Hematopoietic multipotent progenitor cell treated with erythropoietin and hydrocortisone succinate and interleukin-3 and kit ligand, for 4 days (in vitro differentiated cells): Measurements from ENCODE around the gene CNTNAP2.
"Not testable (repeated sequence)": the region's sequence is repeated elsewhere in the genome, so short reads cannot be mapped to it uniquely, and the experiment has no call there.

Source experiments
- DNase-seq: peaks from one replicate; pipeline ENCODE4 v3.0.0-alpha.2; 2015

The CNTNAP2 gene

DNA sequence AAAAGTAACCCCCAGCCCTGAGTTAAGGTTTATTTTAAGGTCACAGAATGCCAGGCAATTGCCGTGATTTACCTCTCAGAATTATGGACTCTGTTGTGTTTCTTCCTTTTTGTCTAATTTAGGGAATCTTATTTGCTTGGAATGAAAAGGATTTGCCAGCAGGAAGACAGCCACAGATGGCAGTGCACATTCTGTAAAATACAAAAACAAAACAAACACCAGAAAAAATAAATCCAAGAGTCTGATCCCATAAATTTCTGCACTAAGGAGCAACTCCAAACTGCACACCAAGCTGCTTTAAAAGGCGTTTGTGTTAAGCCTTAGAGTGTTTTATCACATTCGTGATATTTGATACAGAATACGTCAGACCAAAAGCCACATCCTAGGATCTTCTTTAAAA, 2275.0 kb downstream of the CNTNAP2 start:
- DNase-seq = no peak

GRCh38 chr7:148394582-148394981, 2278.0 kb downstream of the CNTNAP2 start:
- DNase-seq = no peak

DNA sequence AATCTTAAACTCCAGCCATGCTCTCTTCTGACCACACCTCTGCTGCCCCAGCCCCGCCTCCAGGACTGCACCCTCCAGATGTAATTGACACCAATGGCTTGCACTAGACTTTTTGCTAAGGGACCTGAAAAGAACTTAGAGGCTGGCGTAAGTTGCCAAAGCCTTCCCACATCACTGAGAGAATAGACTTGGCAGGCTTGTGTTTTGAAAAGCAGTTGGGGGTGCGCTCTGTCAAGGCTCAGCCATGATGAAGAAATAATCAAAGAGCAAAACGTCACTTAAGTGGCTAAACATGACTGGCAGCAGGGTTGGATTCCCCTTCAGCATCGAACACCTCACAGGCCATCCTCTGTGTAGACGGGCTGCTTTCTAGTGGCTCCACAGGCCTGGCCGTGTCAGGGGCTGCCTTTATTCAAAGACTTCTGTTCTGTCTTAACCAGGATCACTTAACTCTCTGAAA, 2278.8 kb downstream of the CNTNAP2 start:
- no peak for DNase-seq

- no peak for DNase-seq
Observed at GRCh38 chr7:148395990-148396716, 2279.6 kb downstream of the CNTNAP2 start.

DNA sequence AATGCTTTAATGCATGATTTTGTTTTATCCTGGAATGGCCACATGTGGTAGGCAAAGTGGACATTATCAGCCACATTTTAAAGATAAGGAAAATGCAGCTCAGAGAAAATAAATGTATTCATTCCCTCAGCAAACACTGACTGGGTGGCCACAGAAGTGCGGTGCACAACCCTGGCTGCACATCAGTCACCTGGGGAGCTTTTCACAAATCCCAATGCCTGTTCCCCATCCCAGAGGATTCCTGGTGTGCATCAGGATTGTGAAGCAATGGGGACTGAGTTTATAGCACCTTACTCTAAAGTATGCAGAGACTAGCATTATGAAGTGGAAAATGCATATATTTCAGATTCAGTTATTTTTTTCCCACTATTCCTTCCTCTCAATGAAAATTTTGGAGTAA, 2280.5 kb downstream of the CNTNAP2 start:
- DNase-seq = no peak

GRCh38 chr7:148397551-148397950, 2280.9 kb downstream of the CNTNAP2 start:
- no peak for DNase-seq

DNA sequence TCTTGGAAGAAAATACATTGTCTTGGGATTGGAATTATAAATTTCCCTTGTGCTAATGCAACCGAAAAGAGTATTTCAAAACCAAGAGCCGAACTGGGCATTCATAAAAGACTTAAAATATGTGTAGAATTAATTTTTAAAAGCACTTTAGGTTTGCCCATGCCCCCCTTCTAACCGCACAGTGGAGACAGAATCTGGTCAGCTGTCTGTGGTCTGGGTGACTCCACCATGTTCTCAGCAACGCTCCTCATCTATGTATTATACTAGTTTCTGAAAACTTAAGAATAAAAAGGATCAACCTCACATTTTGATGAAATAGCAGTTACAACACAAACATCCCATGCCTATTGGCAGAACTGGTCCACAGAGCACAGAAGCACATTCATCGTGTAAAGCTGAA, 2281.4 kb downstream of the CNTNAP2 start:
- no peak for DNase-seq

GRCh38 chr7:148398844-148399365, 2282.3 kb downstream of the CNTNAP2 start:
- DNase-seq = no peak

DNA sequence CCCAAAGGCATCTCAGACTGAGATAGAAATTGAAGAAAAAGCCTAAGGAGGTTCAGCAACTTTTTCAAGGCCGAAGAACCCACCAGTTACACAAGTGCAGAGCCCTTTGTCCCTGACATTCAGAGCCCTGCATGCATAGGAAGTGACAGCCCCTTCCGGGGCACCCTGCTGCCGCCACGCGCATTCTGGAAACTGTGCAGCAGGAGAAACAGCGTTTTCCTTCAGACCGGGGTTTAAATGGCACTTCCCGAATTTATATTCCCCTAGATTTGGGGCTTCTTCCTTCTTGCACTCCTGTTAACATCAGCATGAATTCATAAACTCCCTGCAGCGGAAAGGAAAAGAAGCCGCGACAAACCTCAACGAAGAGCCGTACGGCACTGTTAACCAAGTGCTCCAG, 2283.5 kb downstream of the CNTNAP2 start:
- DNase-seq = no peak

DNA sequence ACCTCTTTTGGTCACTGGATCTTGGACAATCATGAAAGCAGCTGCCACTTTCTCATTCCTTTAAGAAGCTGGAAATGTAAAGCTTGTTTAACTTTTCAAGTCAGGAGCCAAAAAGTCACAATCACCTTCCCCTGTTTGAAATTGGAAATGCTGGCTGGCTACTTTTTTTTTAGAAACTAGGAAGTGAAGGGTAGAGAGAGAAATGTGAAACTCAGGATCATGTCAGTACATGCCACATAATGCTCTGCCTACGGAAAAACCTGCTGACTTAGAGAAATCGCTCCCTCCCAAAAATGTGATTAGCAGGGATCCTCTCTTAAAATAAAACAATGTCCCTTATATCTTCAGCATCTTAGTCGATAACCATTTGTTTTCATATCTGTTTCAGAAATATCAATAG, 2285.6 kb downstream of the CNTNAP2 start:
- no peak for DNase-seq

GRCh38 chr7:148403466-148403993, 2286.9 kb downstream of the CNTNAP2 start:
- DNase-seq = no peak

- no peak for DNase-seq
Observed at GRCh38 chr7:148408307-148408706, 2291.7 kb downstream of the CNTNAP2 start.

DNA sequence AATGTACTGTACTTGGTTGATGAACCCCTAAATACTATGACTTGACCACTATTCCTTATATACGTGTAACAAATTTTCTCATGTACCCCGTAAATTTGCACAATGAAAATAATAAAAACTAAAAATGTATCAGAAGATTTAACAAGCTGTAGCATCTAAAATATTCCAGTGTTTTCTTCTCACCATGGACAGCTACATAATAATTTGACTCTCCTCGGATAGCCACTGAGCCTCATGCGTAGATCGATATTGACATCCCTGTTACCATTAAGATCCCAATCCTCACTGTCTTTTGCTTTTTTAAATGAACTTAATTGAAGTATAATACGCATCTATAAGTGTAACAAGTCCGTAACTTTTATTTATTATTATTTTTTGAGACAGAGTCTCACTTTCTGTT, 2294.3 kb downstream of the CNTNAP2 start:
- DNase-seq = no peak

DNA sequence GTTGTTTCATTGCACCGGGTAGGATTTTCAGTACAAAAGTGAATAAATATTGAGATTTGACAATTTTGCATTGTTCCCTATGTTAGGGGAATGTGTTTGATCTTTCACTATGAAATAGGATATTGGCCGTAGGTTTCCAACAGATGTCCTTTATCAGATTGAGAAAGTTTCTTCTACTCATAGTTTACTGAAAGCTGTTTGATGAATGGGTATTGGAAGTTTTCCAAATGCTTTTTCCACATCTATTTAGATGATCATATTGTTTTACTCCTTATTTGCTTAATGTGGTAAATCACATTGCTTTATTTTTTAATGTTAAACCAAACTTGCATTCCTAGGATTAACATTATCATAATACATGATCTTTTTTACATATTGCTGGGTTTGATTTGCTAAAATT, 2296.1 kb downstream of the CNTNAP2 start:
- DNase-seq = no peak

- DNase-seq = peak; percentile 4
Observed at GRCh38 chr7:148419856-148420832, 2303.5 kb downstream of the CNTNAP2 start.

DNA sequence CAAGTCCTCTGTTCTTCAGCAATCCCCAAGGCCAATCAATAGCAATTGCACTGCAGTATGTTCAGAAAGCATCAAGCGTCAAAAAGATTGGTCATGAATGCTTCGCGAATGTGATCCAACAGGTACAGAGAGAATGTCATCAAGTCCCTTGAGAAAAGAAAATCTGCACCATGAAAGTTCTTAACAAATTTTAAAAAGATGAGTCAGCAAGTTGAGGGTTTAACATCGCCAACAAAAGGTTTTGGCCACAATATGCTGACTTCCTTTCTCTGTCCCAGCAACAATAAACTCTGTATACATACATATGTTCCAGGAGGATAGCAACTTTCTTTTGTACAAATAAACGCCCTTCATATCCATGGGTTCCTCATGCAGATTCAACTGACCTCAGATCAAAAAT, 2305.4 kb downstream of the CNTNAP2 start:
- DNase-seq = no peak

GRCh38 chr7:148426393-148426792, 2309.8 kb downstream of the CNTNAP2 start:
- not testable (repeated sequence) for DNase-seq

GRCh38 chr7:148430690-148431089, 2314.1 kb downstream of the CNTNAP2 start:
- not testable (repeated sequence) for DNase-seq

DNA sequence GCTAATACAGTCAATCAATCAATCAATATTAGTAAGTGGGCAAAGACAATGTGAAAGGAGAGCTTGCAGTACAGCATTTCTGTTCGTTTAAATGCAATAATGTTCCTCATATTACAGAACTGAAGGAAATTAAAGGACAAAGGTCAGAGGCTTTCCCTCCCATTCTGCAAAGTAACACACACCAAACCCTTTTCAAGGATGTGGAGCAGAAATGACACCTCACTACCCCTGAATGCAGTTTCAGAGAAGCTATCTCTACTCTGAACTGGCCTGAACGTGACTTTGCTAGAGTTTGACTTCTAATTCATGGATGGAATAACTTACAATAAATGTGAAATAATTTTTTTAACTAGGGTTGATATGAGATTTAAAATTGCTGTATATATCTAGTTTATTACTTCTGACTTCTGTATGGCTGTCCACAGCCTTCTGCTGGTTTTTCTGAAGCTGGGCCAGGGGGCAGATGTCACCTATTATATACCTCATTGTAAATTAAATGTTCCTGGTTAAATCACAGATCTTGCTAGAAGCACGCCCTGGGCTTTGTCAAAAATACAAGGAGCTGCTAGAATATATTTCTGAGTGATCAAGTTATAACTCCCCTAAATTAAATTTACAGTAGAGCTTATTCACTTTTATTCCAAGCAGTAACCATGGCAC, 2317.1 kb downstream of the CNTNAP2 start:
- DNase-seq = no peak

GRCh38 chr7:148434181-148434757, 2317.7 kb downstream of the CNTNAP2 start:
- no peak for DNase-seq

DNA sequence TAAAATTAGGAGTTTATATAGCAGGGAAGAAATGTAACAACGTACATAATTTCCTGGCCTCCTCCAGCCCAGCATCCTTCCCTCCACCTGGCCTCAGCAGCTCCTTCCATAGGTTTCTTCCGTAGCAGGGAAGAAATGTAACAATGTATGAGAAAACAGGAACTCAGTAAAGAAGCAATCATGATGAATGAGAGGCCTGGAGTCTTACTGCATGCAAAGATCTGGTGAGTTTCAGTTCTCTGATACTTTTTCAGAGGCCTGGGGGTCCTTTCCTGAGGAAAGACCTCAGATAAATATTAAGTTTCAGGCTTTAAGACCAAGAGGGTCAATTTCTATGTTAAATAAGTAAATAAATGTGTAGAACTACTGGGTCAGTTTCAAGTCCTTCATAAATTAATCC, 2318.3 kb downstream of the CNTNAP2 start:
- no peak for DNase-seq

GRCh38 chr7:148435715-148436114, 2319.1 kb downstream of the CNTNAP2 start:
- no peak for DNase-seq
